Left cardiac atrium (tissue), 2 donors: Measurements from ENCODE around the gene OR51E2. TPM values are rescaled to one million over a fixed set of nuclear protein-coding genes. Genes with fewer than 3 reads are reported as not detected.

Source experiments
- total RNA-seq, 2 donors: library from RNA; stranded (reverse); fragmentation: NEBNext Ultra II Directional; extraction: Animal tissue kit (Norgen Biotek cat#: 25700); gene quantifications; one replicate each; pipeline ENCODE4 v1.2.1, GENCODE V29; 2021
- donor health status: DM: no; HTN: yes; CAD: no; lungs with severe emphysema.
- donor health status: DM: yes; HTN: yes; CAD: no.

Gene OR51E2
- total RNA-seq, 2 donors from 2014 or later, result 0.09 to 0.31 TPM

Other genes with a start within 250 kb of the OR51E2 start
- not detected for gene OR52K2, start 248.6 kb downstream of the OR51E2 start, total RNA-seq
- gene OR52K1, start 215.2 kb downstream of the OR51E2 start, total RNA-seq, result not detected
- not detected for gene OR52M1, start 152.7 kb downstream of the OR51E2 start, total RNA-seq
- not detected for gene OR52I2, start 116.1 kb downstream of the OR51E2 start, total RNA-seq
- not detected for gene OR52I1, start 103.8 kb downstream of the OR51E2 start, total RNA-seq
- 10 to 100 TPM in 1 of 2 donors, 1 to 10 TPM in 1; 9.4 to 10.3 TPM for gene TRIM68, start 89.6 kb downstream of the OR51E2 start, total RNA-seq
- gene OR51D1, start 60.4 kb downstream of the OR51E2 start, total RNA-seq, result not detected
- gene OR51E1, start 53.9 kb downstream of the OR51E2 start, total RNA-seq, result under 1 TPM; 0.34 to 0.91 TPM
- gene MMP26, start 6.9 kb upstream of the OR51E2 start, total RNA-seq, result not detected
- not detected for gene OR51F1, start 72.1 kb upstream of the OR51E2 start, total RNA-seq
- gene OR52R1, start 106.5 kb upstream of the OR51E2 start, total RNA-seq, result not detected
- gene OR51F2, start 123.5 kb upstream of the OR51E2 start, total RNA-seq, result not detected
- gene OR51S1, start 151.4 kb upstream of the OR51E2 start, total RNA-seq, result not detected
- not detected for gene OR51T1, start 184.0 kb upstream of the OR51E2 start, total RNA-seq
- not detected for gene OR51A7, start 205.9 kb upstream of the OR51E2 start, total RNA-seq
- not detected for gene OR51G2, start 221.5 kb upstream of the OR51E2 start, total RNA-seq
- gene OR51G1, start 226.5 kb upstream of the OR51E2 start, total RNA-seq, result not detected
- not detected for gene OR51A4, start 249.8 kb upstream of the OR51E2 start, total RNA-seq